Spleen (tissue), 7 donors: Measurements from ENCODE around the gene OARD1.
"Not testable (repeated sequence)": the region's sequence is repeated elsewhere in the genome, so short reads cannot be mapped to it uniquely, and the experiment has no call there.

Source experiments
- CTCF ChIP-seq, 11 experiments: fragments of 200-600 bp in 7 of 11; fragments of 450-650 bp in 4 of 11; sonication (generic) in 4 of 11; IDR thresholded peaks in 8 of 11; conservative IDR thresholded peaks in 3 of 11; 1 replicate in 7 of 11; 2 replicates in 4 of 11; pipeline versions ENCODE4 v1.4.0 to v1.8.0; 2016 to 2021; ENCODE audit warnings: antibody characterized with exemption in 11 of 11, inconsistent platforms in 4 of 11, mild to moderate bottlenecking in 1 of 11
- POLR2A ChIP-seq, 3 donors: fragments of 450-650 bp; IDR thresholded peaks; one replicate each; pipeline ENCODE4 v1.5.1; 2017; ENCODE audit warnings: antibody characterized with exemption in 3 of 3, mild to moderate bottlenecking in 1 of 3
- POLR2AphosphoS5 ChIP-seq, 3 donors: sonication (generic); formaldehyde crosslinking; IDR thresholded peaks; one replicate each; pipeline ENCODE4 v1.5.1; 2017; ENCODE audit warnings: antibody characterized with exemption in 3 of 3
- donor health status: DM: no; HTN: no; CAD: no; lungs with moderate emphysema.
- donor health status: DM: no; HTN: no; CAD: no.
- donor health status: DM: no; HTN: no; CAD: no.

GRCh38 chr6:41015860-41016259 is 56.3 kb downstream of the OARD1 start:
- not testable (repeated sequence) for TF ChIP-seq POLR2AphosphoS5 (IDR thresholded peaks at IDR 0.05); CTCF (IDR thresholded peaks at IDR 0.05 in 8 of 11, conservative IDR thresholded peaks at IDR 0.05 in 3 of 11); POLR2A (IDR thresholded peaks at IDR 0.05)
